Stimulated activated CD8-positive, alpha-beta memory T cell treated with anti-CD3 and anti-CD28 coated beads, Interleukin-7, amount 100 ng/mL, for 48 hours (primary cell): Measurements from ENCODE around the gene IARS2.
"Not testable (repeated sequence)": the region's sequence is repeated elsewhere in the genome, so short reads cannot be mapped to it uniquely, and the experiment has no call there.

ENCODE experiments used
- DNase-seq, 2 donors: peaks; one replicate each; pipeline ENCODE4 v3.0.0-alpha.2; 2020; ENCODE audit warnings: low read depth in 1 of 2; ENCODE audit errors: extremely low read depth in 1 of 2

Gene IARS2

DNA sequence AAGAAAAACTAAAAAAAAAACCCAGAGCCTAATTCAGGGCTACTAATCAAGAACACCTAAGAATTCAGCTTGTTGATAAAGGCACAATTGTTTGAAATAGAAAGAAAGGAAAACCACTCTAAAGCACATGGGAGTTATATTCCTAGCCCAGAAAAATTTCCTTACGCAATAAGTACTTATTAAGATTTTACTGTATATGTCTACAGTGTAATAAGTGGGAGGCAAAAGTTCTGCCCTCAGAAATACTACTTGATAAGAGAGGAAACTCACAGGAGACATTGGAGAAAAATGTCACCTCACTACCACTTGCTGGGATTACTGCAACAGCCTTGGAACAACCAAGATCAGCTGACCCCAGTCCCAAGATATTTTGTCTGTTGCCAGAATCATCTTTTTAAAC is 66.1 kb downstream of the IARS2 start:
- DNase-seq, result no peak

DNA sequence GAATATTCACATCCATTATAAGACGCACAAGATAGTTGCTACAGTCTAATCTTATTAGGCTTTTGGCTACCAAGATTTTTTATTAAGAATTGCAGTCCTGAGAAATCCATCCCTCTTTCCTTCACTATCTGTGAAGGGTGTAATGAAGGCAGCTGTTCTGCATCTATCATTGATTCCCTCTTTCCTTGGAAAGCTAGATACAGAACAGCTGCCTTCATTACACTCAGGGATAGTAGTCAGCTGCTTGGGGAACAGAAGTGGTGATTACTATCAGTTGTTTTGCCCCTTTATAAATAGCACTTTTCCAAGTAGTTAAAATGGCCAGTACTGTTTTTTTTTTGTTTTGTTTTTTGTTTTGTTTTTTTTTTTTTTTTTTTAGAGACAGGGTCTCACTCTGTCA is 70.2 kb downstream of the IARS2 start:
- no peak for DNase-seq

DNA sequence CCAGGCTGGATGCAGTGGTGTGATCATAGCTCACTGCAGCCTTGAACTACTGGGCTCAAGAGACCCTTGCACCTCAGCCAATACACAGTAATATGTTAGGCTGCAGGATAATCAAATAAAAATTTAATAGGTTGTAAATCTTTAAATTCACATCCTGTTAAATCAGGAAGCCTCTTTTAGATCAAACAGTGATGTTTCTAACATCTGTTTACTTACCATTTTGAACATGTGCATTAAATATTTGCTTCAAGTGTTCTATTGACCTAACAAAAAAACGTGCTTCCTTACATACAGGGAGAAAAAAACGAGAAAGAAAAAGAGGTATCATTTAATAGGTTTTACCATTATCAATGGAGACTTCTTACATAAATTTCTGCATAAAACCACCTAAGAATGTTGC is 70.6 kb downstream of the IARS2 start:
- DNase-seq, result no peak

DNA sequence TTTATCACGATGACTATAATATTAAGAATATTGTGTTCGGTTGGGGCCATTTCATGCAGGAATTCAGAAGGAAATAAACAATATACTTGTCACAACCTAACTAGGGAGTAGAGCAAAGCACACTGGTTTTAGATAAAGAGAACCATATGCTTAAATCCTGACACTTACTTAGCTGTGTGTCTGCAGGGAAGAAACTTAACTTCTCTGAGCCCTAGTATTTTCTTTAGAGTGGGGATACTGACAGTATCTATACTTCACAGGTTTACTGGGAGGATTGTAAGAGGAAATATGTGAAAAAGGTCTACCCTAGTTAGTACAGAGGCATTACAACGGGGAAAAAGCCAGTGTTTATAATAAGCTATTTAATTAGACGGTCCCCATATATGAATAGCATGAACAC is 72.9 kb downstream of the IARS2 start:
- DNase-seq, result no peak

DNA sequence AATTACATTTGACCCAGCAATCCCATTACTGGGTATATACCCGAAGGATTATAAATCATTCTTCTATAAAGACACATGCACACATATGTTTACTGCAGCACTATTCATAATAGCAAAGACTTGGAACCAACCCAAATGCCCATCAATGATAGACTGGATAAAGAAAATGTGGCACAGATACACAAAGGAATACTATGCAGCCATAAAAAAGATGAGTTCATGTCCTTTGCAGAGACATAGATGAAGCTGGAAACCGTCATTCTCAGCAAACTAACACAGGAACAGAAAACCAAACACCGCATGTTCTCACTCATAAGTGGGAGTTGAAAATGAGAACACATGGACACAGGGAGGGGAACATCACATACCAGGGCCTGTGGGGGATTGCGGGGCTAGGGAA is 76.0 kb downstream of the IARS2 start:
- DNase-seq, result not testable (repeated sequence)

DNA sequence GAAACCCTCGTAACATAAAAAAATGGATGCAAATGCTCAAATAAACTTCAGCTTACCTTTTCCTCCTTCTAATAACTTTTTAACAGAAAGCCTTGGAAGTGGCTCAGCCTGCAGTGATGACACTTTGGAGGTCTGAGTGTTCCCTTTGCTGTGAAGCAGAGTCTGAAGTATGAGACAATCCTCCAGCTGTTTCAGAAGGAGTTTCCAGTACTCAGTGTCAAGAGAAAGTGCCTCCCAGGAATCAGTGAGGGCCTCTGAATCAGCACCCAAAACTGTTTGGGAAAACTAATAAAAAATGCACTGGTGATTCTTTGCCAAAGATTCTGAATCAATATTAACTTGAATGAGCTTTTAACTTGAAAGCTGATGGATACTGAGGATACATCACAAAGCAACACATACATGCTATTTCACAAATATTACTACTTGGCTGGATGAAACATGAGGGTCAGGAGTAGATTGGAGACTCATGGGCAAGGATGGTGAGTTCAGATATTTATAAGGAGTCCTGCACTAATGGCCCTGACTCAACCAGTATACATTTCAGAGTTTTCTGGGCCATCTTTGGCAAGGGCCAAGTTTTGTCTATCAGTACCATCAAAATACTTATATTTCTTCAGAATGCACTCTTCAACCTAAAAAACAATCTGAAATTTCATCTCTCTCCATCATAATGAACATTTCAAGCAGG is 77.0 kb downstream of the IARS2 start:
- DNase-seq, result no peak

DNA sequence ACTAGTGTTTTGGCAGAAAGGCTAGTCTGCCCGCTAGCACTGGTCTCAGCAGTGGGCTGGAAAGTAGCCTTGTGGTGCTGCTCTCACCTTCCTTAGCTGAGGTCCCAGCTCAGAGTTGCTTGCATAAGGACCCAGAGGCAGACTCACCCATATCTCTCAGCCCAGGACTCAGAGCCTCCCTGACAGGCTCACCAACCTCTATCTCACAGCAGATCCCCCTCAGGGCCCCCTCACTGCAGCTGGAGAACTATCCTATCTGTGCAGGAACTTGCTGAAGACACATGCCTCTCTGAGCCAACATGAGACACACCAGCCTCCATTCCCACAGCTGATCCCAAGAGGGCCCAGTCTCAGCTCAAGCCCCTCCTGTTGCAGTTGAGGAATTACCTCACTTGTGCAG is 82.6 kb downstream of the IARS2 start:
- DNase-seq, result no peak

DNA sequence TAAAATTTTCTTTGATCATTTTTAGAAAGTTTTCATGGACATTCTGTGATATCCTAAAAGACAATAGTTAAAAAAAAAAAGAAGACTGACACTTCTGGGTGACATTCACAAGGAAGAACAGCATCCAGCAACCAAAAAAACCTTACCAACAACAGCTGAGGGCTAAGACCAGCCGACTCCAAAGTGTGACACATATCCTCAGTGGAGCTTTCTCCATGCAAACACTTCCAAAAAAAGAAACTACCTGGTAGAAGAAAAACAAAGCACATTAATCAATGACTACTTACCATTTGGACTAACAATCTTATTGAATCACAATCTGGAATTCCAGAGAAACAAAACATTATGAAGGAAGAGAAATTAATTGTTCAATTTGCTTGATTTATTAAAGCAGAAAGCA is 88.2 kb downstream of the IARS2 start:
- no peak for DNase-seq

DNA sequence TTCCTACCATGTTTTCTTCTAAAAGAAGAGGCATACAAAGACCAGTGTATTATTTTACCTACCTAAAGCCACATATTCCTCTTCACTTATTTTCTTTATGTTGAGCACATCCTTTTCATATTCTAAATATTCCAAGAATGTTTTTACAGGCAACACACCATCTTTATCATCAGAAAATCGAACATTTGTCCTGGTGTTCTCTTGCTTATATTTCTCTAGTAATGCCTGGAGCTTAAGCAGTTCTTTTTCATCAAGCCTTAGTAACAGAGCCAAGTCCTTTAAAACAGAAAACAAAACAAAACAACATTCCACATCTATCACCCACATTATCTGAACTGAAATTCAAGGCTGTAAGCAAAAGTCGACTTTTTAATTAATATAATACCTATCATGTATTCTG is 88.7 kb downstream of the IARS2 start:
- no peak for DNase-seq

DNA sequence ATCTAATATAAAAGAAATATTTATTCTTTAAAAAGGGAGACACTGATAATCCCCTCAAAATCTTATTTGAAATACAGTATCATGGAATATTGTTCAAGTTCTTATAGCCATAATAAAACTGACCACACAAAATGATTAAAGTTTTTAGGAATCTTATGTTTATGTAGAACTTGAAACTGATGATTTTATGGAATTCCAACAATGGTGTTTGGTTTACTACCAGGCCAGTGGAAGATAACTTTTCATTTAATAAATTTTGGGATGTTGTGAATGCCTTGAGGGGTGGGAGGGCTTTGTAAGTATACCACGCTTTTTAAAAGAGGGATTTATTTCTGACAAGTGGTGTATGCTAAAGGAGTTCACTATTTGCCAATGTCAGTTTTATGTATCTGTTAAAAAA is 90.6 kb downstream of the IARS2 start:
- DNase-seq, result no peak

DNA sequence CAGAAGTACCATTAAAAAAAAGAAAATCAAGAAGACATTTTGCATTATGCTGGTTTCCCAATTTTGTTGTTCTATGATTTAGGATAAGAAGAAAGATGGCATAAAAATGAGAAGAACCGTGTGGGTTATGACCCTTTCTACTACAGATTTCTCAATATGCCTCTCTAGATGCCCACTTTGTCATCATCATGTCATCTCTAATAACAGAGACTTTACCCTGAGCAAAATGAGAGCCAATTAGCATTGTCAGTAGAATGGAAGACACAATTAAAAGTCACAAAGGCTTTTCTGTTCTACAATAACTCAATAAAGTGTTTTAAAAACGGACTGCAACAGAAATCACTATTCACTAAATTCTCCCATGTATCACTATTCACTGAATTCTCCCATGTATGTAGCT is 92.8 kb downstream of the IARS2 start:
- DNase-seq, result no peak

DNA sequence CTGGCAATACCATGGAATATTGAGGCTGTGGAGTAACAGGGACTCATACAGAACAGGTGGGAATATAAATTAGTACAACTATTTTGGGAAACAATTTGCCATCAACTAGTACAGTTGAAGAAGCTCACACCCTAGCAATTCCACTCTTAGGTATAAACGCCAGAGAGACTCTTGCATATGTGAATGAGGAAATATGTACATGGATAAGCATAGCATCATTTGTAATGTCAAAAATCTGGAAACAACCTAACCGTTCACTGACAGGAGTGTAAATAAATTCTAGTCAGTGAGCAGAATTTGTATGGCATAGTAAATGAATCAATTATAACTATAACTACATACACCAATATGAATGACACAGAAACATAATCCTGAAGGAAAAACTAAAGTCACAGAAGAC is 94.6 kb downstream of the IARS2 start:
- DNase-seq, result no peak

DNA sequence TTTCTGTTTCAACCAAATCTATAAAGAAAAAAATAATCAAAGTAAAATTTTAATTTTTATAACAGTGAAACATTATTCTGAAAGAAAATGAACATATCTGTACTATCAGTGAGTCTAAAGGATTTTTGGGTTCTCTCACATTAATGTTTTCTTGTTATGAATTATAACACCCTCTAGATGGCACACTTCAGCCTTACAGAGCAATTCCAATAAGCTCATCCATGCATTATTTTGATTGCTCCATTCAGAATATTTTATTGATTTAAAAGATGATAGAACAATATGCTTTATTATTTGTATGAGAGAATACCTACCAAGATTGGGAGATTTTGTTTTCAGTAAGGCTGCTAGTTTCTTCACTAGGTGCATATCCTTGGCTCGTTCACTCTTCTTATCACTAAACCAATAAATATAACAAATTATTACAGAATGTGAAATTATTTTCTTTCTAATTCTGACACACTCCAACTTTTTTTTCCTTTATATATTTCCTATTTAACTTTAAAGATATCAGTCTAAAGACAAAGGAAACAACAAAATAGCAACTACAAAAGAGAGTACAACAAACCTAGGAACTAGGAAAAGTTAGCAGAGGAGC is 95.9 kb downstream of the IARS2 start:
- DNase-seq, result no peak

DNA sequence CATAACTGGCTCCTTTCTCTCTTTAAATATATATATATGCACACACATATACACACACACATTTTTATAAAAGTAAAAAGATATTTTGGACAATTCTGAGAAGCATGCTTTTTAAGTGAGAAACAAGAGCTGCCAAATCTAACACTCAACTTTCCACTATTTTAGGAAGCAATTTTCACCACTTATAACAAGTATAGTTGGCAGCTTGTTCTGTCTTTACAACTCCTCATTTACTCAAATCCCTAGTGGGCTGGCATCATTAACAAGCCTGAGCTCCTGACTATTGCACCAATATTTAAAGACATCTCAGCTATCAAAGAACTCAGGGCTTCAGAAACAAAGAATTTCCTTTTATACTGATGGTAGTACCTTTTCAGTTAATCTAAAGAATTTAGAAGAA is 101.8 kb downstream of the IARS2 start:
- no peak for DNase-seq
